HG03520 (cell line): ENCODE measurements around the gene UBE2Q1.

Source experiments
- ATAC-seq: cut with Tn5 transposase; IDR thresholded peaks from one replicate; pipeline ENCODE4 v1.9.1; 2021; ENCODE audit warnings: mild to moderate bottlenecking, moderate library complexity; ENCODE audit not compliant: unreplicated experiment

UBE2Q1 gene

GRCh38 chr1:154577346-154578057 lies 19.0 kb upstream of the UBE2Q1 start:
- no peak for ATAC-seq

GRCh38 chr1:154575951-154576566 lies 17.6 kb upstream of the UBE2Q1 start:
- ATAC-seq, result no peak

- no peak for ATAC-seq
Measured at GRCh38 chr1:154575147-154575927, 16.9 kb upstream of the UBE2Q1 start.

- ATAC-seq, result no peak
Measured at GRCh38 chr1:154574716-154575115, 16.3 kb upstream of the UBE2Q1 start.

- ATAC-seq, result no peak
Measured at GRCh38 chr1:154573168-154573510, 14.7 kb upstream of the UBE2Q1 start.

GRCh38 chr1:154572468-154573167 lies 14.2 kb upstream of the UBE2Q1 start:
- ATAC-seq, result no peak

- no peak for ATAC-seq
Measured at GRCh38 chr1:154571964-154572288, 13.5 kb upstream of the UBE2Q1 start.

- no peak for ATAC-seq
Measured at GRCh38 chr1:154571244-154571963, 12.9 kb upstream of the UBE2Q1 start.

GRCh38 chr1:154568157-154568815 lies 9.8 kb upstream of the UBE2Q1 start:
- no peak for ATAC-seq

GRCh38 chr1:154567386-154568156 lies 9.1 kb upstream of the UBE2Q1 start, which contains the start of gene CHRNB2:
TSS of gene CHRNB2 (plus strand) at chr1:154567778. CDS start at chr1:154568045, 267 bp downstream.
- ATAC-seq, result peak; percentile 44

GRCh38 chr1:154565876-154566275 lies 7.4 kb upstream of the UBE2Q1 start:
- no peak for ATAC-seq

- peak; percentile 35 for ATAC-seq
Measured at GRCh38 chr1:154559466-154560044, 1.1 kb upstream of the UBE2Q1 start.

- peak; percentile 83 for ATAC-seq
Measured at GRCh38 chr1:154558720-154559465, 431 bp upstream of the UBE2Q1 start.

- no peak for ATAC-seq
Measured at GRCh38 chr1:154557248-154557938, 1.1 kb downstream of the UBE2Q1 start.

GRCh38 chr1:154556422-154556821 lies 2.0 kb downstream of the UBE2Q1 start:
- ATAC-seq, result no peak

GRCh38 chr1:154553056-154554030 lies 5.1 kb downstream of the UBE2Q1 start:
- no peak for ATAC-seq

GRCh38 chr1:154552036-154552435 lies 6.4 kb downstream of the UBE2Q1 start:
- ATAC-seq, result no peak
